Right atrium auricular region (tissue), 2 donors: ENCODE measurements around the gene SLC25A23. TPM values are rescaled to one million over a fixed set of nuclear protein-coding genes. Genes with fewer than 3 reads are reported as not detected.
A peak's percentile ranks its signal among the peaks of the same experiment; 100 is the strongest.
"Not testable (repeated sequence)": the region's sequence is repeated elsewhere in the genome, so short reads cannot be mapped to it uniquely, and the experiment has no call there.

ENCODE experiments used
- DNase-seq: peaks from one replicate; pipeline ENCODE4 v3.0.0-alpha.2; 2019; ENCODE audit warnings: low spot score
- H3K27ac ChIP-seq, 2 donors: fragments of 200-600 bp; sonication (generic); 1 replicate in 1 of 2; 2 replicates in 1 of 2; pipeline ENCODE4 v1.5.1; 2016 to 2019
- H3K27me3 ChIP-seq, 2 donors: fragments of 200-600 bp; sonication (generic); one replicate each; pipeline versions ENCODE4 v1.5.1 to v1.6.0; 2017 to 2019
- H3K36me3 ChIP-seq: fragments of 200-600 bp; sonication (generic); one replicate; pipeline ENCODE4 v1.5.1; 2016
- H3K4me1 ChIP-seq, 2 donors: fragments of 200-600 bp; sonication (generic); one replicate each; pipeline versions ENCODE4 v1.5.1 to v1.6.0; 2017 to 2019
- H3K4me3 ChIP-seq, 2 donors: fragments of 200-600 bp; sonication (generic); 1 replicate in 1 of 2; 2 replicates in 1 of 2; pipeline ENCODE4 v1.5.1; 2017 to 2019; ENCODE audit warnings: mild to moderate bottlenecking in 1 of 2, moderate library complexity in 1 of 2
- H3K9me3 ChIP-seq, 2 donors: fragments of 200-600 bp; sonication (generic); one replicate each; pipeline ENCODE4 v1.5.1; 2019
- total RNA-seq, 2 donors: library from RNA; depleted of rRNA; stranded (reverse); fragments of >200 nt; gene quantifications; one replicate each; pipeline ENCODE4 v1.1.0, GENCODE V29; 2016
- TF ChIP-seq, protein P1 (sequence below), 2 donors: fragments of 200-600 bp; sonication (generic); IDR thresholded peaks; one replicate each; pipeline ENCODE4 v1.5.1; 2019; ENCODE audit warnings: antibody characterized with exemption in 2 of 2

Gene SLC25A23
- total RNA-seq = 100 to 1,000 TPM in 1 of 2 donors, 10 to 100 TPM in 1; 88.7 to 103 TPM

DNA sequence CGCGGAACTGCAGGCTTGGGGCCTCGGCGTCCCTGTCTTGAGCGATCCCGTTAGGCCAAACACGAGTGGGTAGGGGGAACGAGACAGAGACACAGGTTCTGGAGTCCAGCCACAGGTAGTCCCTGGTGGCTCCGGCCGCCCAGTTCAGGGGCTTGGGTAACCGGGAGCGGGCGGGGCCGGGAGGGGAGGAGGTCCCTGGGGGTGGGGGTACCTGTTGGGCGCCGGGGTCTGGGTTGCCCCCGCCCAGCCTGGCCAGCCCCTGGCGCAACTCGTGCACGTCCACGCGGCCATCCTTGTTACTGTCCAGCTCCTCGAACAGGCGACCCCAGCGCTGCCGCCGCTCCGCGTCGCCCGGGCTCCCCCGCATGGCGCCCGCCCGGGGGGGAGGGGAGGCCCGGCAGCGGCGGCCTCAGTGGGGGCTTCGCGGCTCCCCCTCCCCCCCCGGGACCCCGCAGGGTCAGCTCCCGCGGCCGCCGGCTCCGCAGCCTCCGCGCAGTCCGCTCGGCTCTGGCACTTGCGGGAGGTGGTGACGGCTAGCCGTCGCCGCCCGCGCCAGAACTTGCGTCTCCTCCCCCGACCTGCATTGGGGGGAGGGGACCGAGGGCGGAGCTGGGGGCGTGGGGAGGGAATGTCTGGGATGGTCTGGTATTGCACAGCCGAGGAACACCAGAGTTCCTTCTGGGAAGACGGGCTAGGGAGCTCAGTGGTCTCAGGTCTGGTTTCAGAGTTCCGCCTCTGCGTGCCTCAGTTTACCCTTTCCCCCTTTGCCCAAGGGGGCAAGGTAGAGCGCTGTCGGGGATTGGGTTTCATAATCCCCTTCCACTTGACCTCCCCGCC, at the start of gene SLC25A23:
TSS of gene SLC25A23 (minus strand) at position 531 of the 837 bp plus-strand sequence. CDS start at position 367, 164 bp downstream.
- Histone ChIP-seq H3K36me3 (peaks cover 16% of the 10 kb centered on the region), H3K27ac (peak within 1 kb of the TSS; percentile 81 to 83), H3K27me3 (peaks cover 5 to 8% of the 10 kb centered on the region in 2 donors), H3K4me3 (peak within 1 kb of the TSS; percentile 55 to 68), H3K9me3 (peaks cover 0 to 4% of the 10 kb centered on the region in 2 donors), H3K4me1 (peaks cover 0 to 26% of the 10 kb centered on the region in 2 donors)
- peak; percentile 62 for DNase-seq
- TF ChIP-seq, protein P1, sequence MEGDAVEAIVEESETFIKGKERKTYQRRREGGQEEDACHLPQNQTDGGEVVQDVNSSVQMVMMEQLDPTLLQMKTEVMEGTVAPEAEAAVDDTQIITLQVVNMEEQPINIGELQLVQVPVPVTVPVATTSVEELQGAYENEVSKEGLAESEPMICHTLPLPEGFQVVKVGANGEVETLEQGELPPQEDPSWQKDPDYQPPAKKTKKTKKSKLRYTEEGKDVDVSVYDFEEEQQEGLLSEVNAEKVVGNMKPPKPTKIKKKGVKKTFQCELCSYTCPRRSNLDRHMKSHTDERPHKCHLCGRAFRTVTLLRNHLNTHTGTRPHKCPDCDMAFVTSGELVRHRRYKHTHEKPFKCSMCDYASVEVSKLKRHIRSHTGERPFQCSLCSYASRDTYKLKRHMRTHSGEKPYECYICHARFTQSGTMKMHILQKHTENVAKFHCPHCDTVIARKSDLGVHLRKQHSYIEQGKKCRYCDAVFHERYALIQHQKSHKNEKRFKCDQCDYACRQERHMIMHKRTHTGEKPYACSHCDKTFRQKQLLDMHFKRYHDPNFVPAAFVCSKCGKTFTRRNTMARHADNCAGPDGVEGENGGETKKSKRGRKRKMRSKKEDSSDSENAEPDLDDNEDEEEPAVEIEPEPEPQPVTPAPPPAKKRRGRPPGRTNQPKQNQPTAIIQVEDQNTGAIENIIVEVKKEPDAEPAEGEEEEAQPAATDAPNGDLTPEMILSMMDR (IDR thresholded peaks at IDR 0.05) = no peak

DNA sequence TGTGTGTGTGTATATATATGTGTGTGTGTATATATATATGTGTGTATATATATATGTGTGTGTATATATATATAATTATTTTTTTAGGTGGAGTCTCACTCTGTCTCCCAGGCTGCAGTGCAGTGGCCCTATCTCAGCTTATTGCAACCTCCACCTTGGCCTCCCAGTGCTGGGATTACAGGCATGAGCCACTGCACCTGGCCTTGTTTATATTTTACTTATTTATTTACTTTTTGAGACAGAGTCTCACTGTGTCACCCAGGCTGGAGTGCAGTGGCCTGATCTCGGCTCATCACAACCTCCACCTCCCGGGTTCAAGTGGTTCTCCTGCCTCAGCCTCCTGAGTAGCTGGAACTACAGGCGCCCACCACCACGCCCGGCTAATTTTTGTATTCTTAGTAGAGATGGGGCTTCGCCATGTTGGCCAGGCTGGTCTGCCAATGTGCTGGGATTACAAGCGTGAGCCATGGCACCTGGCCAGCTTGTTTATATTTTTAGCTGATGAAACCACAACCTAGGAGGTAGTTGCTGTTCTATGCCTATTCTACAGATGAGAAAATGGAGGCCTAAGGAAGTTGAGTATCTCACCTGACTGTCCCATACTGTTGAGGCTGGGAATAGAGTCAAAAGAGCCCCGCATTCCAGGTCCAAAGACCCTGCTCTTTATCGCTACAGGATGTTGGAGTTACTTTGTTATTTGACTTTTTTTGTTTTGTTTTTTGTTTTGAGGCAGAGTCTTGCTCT, 48.6 kb upstream of the SLC25A23 start:
- H3K4me3 ChIP-seq, DNase-seq, H3K27me3 ChIP-seq, H3K27ac ChIP-seq, H3K9me3 ChIP-seq, H3K36me3 ChIP-seq, H3K4me1 ChIP-seq: not testable (repeated sequence)

DNA sequence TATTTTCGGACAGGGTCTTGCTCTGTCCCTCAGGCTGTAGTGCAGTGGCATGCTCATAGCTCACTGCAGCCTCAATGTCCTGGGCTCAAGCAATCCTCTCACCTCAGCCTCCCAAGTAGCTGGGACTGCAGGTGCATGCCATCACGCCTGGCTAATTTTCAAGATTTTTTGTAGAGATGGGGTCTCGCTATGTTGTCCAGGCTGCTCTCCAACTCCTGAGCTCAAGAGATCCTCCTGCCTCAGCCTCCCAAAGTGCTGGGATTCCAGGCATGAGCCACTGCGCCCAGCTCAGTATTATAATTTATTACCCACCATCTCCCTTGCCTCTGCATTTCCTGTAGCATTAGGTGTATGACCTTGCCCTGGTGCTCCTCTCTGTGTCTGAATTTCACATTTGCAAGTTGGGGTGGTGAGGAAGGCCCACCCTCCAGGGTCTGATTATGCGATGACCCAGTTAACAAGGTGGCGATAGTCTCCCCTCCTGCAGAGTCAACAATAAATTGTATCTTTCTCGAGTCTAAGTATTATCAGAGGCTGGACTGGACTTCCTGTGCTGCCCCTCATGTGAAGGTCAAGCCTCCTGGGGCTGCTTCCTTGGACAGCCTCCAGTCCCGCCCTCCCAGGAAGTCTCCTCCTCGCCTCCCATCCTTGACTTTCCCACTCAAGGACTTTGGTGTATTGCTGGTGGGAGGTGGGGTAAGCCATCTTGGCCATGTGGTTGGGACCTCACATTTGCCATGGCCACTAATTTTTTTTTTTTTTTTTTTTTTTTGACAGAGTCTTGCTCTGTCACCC, 44.0 kb upstream of the SLC25A23 start:
- no peaks in the 10 kb centered on the region for H3K36me3 ChIP-seq
- no peak for DNase-seq
- TF ChIP-seq, protein P1 (IDR thresholded peaks at IDR 0.05) = no peak
- H3K4me3 ChIP-seq = no peak overlapping the region
- H3K9me3 ChIP-seq = no peaks in the 10 kb centered on the region
- peaks cover 0 to 12% of the 10 kb centered on the region in 2 donors for H3K27me3 ChIP-seq
- no peak overlapping the region for H3K27ac ChIP-seq
- peaks cover 0 to 14% of the 10 kb centered on the region in 2 donors for H3K4me1 ChIP-seq

DNA sequence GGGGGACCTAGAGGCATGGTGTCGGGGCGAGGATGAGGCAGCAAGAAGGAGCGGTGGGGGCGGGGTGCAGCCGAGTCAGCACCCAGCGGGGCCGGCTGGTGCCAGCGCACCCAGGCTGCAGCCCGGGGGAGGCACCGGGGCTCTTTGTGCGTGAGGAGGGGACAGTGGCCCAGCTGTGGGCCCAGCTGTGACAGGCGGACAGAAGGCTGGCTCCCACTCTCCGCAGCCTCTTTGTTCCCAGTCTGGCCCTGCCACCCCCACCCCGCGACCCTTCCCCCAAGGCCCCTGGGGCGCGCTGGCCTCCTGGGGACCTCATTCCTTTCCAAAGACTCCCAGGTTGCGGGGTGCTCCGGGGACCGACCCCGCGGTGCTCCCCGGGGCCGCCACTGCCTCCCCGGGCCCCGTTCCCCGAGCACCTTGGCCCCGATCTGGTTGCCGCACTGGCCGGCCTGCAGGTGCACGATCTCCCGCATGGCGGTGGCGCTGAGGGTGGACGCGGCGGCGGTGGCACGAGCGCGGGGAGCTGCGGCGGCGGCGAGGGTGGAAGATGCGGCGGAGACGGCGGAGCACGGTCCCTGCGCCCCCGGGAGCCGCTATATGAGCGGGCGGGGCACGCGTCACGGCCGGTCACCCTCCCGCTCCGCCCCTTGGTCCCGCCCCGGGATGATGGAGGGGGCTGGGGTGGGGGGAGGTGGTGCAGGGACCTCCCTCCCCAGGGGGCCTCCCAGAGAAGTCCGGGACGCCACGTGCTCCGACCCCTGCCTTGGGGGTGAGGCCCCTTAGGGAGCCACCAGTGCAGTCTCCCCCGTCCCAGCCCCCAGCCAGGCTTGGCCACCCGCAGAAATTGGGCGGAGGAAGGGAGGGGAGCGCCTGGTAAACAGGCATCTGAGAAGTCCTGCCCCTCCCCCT, 42.4 kb upstream of the SLC25A23 start, which contains the start of gene TUBB4A:
TSS of gene TUBB4A (minus strand) at position 570 of the 909 bp plus-strand sequence. CDS start at position 473, 97 bp downstream.
- peaks cover 0 to 12% of the 10 kb centered on the region in 2 donors for H3K27me3 ChIP-seq
- DNase-seq = no peak
- TF ChIP-seq, protein P1 (IDR thresholded peaks at IDR 0.05) = no peak

DNA sequence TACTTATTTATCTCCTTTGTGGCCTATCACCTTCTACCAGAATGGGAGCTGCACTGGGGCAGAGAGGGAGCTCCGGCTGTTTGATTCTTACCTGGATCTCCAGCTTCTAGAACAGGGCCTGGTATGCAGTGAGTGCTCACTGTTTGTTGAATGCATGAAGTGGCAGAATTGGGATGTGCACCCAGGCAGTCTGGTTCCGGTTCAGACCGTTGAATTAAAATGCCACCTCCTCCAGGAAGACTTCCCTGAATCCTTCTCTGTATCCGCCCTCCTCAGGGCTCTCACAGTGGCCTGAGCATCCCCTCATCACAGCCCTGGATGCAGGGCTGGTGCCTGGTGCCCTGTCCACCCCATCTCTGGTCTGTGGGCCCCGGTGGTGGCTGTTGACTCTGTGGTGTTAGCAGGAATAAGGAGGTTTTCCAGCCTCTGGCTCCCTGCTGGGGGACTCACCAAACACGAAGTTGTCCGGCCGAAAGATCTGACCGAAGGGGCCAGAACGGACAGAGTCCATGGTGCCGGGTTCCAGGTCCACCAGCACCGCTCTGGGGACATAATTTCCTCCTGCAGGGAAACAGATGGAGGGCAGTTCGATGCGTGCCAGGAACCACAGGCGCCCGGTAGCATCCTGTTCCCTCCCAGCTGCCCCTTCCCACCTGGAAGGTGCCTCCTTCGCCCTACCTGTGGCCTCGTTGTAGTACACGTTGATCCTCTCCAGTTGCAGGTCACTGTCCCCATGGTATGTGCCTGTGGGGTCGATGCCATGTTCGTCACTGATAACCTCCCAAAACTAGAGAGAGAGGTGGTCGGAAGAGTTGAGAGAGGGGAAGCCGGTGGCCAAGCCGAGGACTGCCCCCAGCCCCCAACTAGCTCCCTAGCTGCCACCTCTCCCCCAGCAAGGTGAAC, 41.5 kb upstream of the SLC25A23 start:
- peaks cover 0 to 12% of the 10 kb centered on the region in 2 donors for H3K27me3 ChIP-seq
- no peaks in the 10 kb centered on the region for H3K36me3 ChIP-seq
- DNase-seq = no peak
- H3K4me3 ChIP-seq = peak overlapping the region in 1 of 2 donors; percentile 52
- H3K27ac ChIP-seq = no peak overlapping the region
- no peaks in the 10 kb centered on the region for H3K9me3 ChIP-seq
- peaks cover 0 to 14% of the 10 kb centered on the region in 2 donors for H3K4me1 ChIP-seq
- TF ChIP-seq, protein P1 (IDR thresholded peaks at IDR 0.05) = no peak

More for the DNA sequence above, 42.4 kb upstream of the SLC25A23 start, which contains the start of gene TUBB4A:
- H3K9me3 ChIP-seq = no peaks in the 10 kb centered on the region
- H3K4me1 ChIP-seq = peaks cover 0 to 14% of the 10 kb centered on the region in 2 donors
- H3K4me3 ChIP-seq = peak within 1 kb of the TSS; percentile 9 to 52
- H3K36me3 ChIP-seq = no peaks in the 10 kb centered on the region
- H3K27ac ChIP-seq = no peak within 1 kb of the TSS
